Right atrium auricular region (tissue), 2 donors: Measurements from ENCODE around the gene PRDM16. TPM values are rescaled to one million over a fixed set of nuclear protein-coding genes. Genes with fewer than 3 reads are reported as not detected.

Source experiments
- DNase-seq: peaks from one replicate; pipeline ENCODE4 v3.0.0-alpha.2; 2019; ENCODE audit warnings: low spot score
- H3K27ac ChIP-seq, 2 donors: fragments of 200-600 bp; sonication (generic); 1 replicate in 1 of 2; 2 replicates in 1 of 2; pipeline ENCODE4 v1.5.1; 2016 to 2019
- H3K27me3 ChIP-seq, 2 donors: fragments of 200-600 bp; sonication (generic); one replicate each; pipeline versions ENCODE4 v1.5.1 to v1.6.0; 2017 to 2019
- H3K36me3 ChIP-seq: fragments of 200-600 bp; sonication (generic); one replicate; pipeline ENCODE4 v1.5.1; 2016
- H3K4me1 ChIP-seq, 2 donors: fragments of 200-600 bp; sonication (generic); one replicate each; pipeline versions ENCODE4 v1.5.1 to v1.6.0; 2017 to 2019
- H3K4me3 ChIP-seq, 2 donors: fragments of 200-600 bp; sonication (generic); 1 replicate in 1 of 2; 2 replicates in 1 of 2; pipeline ENCODE4 v1.5.1; 2017 to 2019; ENCODE audit warnings: mild to moderate bottlenecking in 1 of 2, moderate library complexity in 1 of 2
- H3K9me3 ChIP-seq, 2 donors: fragments of 200-600 bp; sonication (generic); one replicate each; pipeline ENCODE4 v1.5.1; 2019
- CTCF ChIP-seq, 2 donors: fragments of 200-600 bp; sonication (generic); IDR thresholded peaks; one replicate each; pipeline ENCODE4 v1.5.1; 2019; ENCODE audit warnings: antibody characterized with exemption in 2 of 2
- total RNA-seq, 2 donors: library from RNA; depleted of rRNA; stranded (reverse); fragments of >200 nt; gene quantifications; one replicate each; pipeline ENCODE4 v1.1.0, GENCODE V29; 2016

The PRDM16 gene
- total RNA-seq, 2 donors from 2014 or later, result 0.22 to 3.3 TPM

GRCh38 chr1:3342960-3343359 lies 274.0 kb downstream of the PRDM16 start:
- peaks cover 0 to 7% of the 10 kb centered on the region in 2 donors for H3K4me1 ChIP-seq
- no peaks in the 10 kb centered on the region for H3K27me3 ChIP-seq
- no peak for TF ChIP-seq CTCF (IDR thresholded peaks at IDR 0.05)
- no peak overlapping the region for H3K27ac ChIP-seq
- no peak for DNase-seq
- H3K36me3 ChIP-seq, result no peaks in the 10 kb centered on the region
- peaks cover 0 to 22% of the 10 kb centered on the region in 2 donors for H3K9me3 ChIP-seq
- H3K4me3 ChIP-seq, result no peak overlapping the region

DNA sequence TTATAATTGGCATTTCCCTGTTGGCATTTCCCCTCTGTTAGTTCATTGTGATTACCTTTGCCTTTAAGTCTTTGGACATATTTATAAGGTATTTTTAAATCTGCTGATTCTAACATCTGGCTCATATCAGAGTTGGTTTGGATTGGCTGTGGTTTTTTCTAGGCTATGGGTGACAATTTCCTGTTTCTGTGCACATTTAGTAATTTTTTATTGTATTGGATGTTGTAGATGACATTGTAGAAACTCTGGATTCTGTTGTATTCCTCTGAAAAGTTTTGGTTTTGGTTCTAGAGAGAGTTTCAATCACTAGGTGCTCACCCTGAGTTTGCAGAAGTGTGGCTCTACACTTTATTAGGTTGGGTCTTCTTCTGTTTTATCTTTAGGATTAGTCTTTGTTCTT lies 275.4 kb downstream of the PRDM16 start:
- DNase-seq, result no peak
- Histone ChIP-seq H3K36me3 (no peaks in the 10 kb centered on the region), H3K27me3 (no peaks in the 10 kb centered on the region), H3K4me3 (no peak overlapping the region), H3K27ac (no peak overlapping the region), H3K4me1 (peaks cover 0 to 22% of the 10 kb centered on the region in 2 donors), H3K9me3 (peaks cover 0 to 22% of the 10 kb centered on the region in 2 donors)
- no peak for TF ChIP-seq CTCF (IDR thresholded peaks at IDR 0.05)

GRCh38 chr1:3345792-3346191 lies 276.8 kb downstream of the PRDM16 start:
- TF ChIP-seq CTCF (IDR thresholded peaks at IDR 0.05), result no peak
- peaks cover 0 to 36% of the 10 kb centered on the region in 2 donors for H3K4me1 ChIP-seq

DNA sequence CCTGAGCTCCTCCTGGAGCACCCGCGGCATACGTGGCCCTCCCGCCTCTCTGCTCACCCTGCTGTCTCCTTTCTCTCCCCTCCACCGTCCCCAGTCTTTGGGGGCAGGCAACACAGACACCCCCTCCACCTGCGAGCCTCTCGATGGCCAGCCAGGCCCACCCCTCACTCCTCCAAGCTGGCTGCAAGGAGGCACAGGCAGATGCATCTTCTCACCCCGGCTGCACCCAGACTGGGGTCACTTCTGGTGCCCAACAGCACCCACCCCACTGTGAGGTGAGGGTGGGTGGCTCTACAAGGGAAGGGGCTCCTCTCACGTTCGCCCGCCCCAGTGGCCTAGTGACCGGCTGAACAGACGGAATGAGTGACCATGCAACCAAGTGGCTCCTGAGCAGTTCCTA lies 277.5 kb downstream of the PRDM16 start:
- Histone ChIP-seq H3K4me3 (no peak overlapping the region), H3K4me1 (peaks cover 0 to 42% of the 10 kb centered on the region in 2 donors), H3K27me3 (no peaks in the 10 kb centered on the region), H3K36me3 (no peaks in the 10 kb centered on the region), H3K27ac (no peak overlapping the region), H3K9me3 (peaks cover 0 to 22% of the 10 kb centered on the region in 2 donors)
- no peak for DNase-seq
- TF ChIP-seq CTCF (IDR thresholded peaks at IDR 0.05), result no peak

More at GRCh38 chr1:3345792-3346191, 276.8 kb downstream of the PRDM16 start:
- no peak overlapping the region for H3K27ac ChIP-seq
- H3K9me3 ChIP-seq, result peaks cover 0 to 22% of the 10 kb centered on the region in 2 donors
- DNase-seq, result no peak
- no peaks in the 10 kb centered on the region for H3K36me3 ChIP-seq
- H3K27me3 ChIP-seq, result no peaks in the 10 kb centered on the region
- no peak overlapping the region for H3K4me3 ChIP-seq

DNA sequence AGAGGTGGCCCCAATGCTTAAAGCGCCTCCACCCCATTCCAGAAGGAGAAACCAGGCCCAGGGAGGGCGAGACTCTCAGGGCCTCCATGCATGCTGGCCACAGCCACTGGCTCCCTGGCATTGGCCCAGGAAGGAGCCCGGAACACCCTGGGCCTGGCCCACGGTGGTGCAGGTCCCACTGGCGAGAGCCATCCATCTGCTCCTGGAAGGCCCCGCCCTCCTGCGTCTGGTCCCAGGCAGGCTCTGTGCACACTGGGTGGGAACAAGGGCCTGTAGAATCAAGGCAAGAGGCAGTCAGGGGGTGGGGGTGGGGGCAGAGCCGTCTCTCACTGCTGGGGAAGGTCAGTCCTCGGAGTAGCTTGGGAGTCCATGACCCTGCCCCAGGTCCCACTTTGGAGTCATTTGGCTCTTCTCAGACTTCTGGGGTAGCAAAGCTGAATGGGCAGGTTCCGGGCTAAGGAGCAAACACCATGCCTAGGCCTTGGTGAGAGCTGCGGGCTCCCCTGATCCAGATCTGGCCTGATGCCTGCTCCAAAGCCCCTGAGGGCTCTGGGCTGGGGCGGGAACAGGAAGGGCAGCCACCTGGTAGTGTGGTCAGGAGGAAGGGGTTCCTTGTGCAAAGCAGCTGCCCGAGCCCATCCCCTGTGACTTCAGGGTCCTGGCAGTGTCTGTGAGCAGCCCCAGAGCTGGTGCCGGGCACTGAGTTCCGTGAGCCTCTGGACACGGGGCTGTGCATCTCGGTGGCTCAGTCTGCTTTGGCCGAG lies 278.4 kb downstream of the PRDM16 start:
- TF ChIP-seq CTCF (IDR thresholded peaks at IDR 0.05), result no peak
- H3K27ac ChIP-seq, result peak overlapping the region in 1 of 2 donors; percentile 66
- DNase-seq, result no peak
- peaks cover 0 to 51% of the 10 kb centered on the region in 2 donors for H3K4me1 ChIP-seq
- H3K36me3 ChIP-seq, result no peaks in the 10 kb centered on the region
- H3K9me3 ChIP-seq, result peaks cover 0 to 22% of the 10 kb centered on the region in 2 donors
- no peak overlapping the region for H3K4me3 ChIP-seq
- H3K27me3 ChIP-seq, result no peaks in the 10 kb centered on the region
